Transverse colon (tissue), 4 donors: Measurements from ENCODE around the gene EXT2.

Source experiments
- EP300 ChIP-seq: sonication (generic); formaldehyde crosslinking; IDR thresholded peaks from one replicate; pipeline ENCODE4 v1.6.1; 2017; ENCODE audit warnings: antibody characterized with exemption, low read depth
- POLR2AphosphoS5 ChIP-seq, 3 donors: sonication (generic); formaldehyde crosslinking; IDR thresholded peaks; one replicate each; pipeline ENCODE4 v1.6.1; 2016; ENCODE audit warnings: antibody characterized with exemption in 3 of 3
- TF ChIP-seq, protein P1 (sequence below), 5 experiments: fragments of 200-600 bp in 3 of 5; fragments of 450-650 bp in 2 of 5; sonication (generic) in 3 of 5; IDR thresholded peaks; 1 replicate in 2 of 5; 2 replicates in 3 of 5; pipeline ENCODE4 v1.5.1; 2016 to 2017; ENCODE audit warnings: antibody characterized with exemption in 5 of 5, inconsistent platforms in 3 of 5, mild to moderate bottlenecking in 2 of 5, moderate library complexity in 1 of 5

DNA sequence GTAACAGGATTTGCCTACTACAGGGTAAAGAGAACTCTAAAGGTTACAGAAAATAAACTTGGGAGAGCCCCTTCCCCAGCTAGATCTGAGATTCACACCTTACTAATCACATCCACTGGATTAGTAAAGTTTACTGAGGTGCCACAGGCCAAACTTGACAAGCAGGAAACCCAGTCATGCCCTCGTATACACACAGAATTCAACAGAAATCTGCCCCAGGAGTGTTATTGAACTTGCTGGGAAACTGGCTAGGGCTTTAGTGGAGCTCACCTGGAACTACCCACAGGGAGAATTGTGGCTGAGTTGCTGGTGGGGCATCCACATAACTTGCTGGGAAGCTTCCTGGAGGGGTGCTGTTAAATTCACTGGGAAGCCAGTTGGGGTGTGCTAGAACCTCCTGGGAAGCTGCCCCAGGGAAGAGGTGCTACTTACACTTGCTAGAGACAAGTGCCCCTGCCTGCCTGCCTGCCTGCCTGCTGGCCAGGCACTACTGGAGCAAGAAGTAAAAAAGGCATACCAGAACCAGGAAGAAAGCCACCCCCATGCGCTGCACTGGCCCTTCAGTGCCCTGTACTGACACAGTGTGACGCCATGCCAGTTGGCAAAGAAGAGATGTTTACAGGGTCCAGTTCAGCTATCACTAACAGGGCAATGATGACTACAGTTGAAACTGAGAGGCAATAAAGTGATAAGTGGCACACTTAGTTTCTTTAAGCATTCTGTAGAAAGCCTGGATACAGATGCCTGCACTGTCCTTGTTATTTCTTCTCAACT is 108.0 kb downstream of the EXT2 start:
- no peak for TF ChIP-seq POLR2AphosphoS5 (IDR thresholded peaks at IDR 0.05)
- TF ChIP-seq, protein P1, sequence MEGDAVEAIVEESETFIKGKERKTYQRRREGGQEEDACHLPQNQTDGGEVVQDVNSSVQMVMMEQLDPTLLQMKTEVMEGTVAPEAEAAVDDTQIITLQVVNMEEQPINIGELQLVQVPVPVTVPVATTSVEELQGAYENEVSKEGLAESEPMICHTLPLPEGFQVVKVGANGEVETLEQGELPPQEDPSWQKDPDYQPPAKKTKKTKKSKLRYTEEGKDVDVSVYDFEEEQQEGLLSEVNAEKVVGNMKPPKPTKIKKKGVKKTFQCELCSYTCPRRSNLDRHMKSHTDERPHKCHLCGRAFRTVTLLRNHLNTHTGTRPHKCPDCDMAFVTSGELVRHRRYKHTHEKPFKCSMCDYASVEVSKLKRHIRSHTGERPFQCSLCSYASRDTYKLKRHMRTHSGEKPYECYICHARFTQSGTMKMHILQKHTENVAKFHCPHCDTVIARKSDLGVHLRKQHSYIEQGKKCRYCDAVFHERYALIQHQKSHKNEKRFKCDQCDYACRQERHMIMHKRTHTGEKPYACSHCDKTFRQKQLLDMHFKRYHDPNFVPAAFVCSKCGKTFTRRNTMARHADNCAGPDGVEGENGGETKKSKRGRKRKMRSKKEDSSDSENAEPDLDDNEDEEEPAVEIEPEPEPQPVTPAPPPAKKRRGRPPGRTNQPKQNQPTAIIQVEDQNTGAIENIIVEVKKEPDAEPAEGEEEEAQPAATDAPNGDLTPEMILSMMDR (IDR thresholded peaks at IDR 0.05) = no peak
- no peak for TF ChIP-seq EP300
